Measurements from ENCODE around the gene OSTN.

DNA sequence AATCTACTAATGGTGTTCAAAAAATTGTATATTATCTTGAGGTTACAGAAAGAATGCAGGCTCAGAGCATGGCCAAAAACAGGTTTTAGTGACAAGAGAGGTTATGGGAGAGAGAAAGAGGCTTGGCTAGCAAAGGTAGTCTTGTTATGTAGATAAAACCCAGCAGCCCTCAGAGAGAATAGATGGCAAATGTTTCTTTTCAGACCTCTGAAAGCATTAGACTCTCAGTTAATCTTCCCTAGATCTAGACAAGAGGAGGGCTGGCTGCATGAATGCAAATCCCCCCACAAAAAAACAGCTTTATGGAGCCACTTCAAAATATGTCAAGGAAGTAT is 62.2 kb downstream of the OSTN start:
- TF ChIP-seq, protein P1, sequence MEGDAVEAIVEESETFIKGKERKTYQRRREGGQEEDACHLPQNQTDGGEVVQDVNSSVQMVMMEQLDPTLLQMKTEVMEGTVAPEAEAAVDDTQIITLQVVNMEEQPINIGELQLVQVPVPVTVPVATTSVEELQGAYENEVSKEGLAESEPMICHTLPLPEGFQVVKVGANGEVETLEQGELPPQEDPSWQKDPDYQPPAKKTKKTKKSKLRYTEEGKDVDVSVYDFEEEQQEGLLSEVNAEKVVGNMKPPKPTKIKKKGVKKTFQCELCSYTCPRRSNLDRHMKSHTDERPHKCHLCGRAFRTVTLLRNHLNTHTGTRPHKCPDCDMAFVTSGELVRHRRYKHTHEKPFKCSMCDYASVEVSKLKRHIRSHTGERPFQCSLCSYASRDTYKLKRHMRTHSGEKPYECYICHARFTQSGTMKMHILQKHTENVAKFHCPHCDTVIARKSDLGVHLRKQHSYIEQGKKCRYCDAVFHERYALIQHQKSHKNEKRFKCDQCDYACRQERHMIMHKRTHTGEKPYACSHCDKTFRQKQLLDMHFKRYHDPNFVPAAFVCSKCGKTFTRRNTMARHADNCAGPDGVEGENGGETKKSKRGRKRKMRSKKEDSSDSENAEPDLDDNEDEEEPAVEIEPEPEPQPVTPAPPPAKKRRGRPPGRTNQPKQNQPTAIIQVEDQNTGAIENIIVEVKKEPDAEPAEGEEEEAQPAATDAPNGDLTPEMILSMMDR (IDR thresholded peaks at IDR 0.05), result no peak
- no peak for TF ChIP-seq POLR2A (IDR thresholded peaks at IDR 0.05)
